Activated T-cell treated with anti-CD3 and anti-CD28 coated beads for 4 hours (primary cell): ENCODE data around the gene IKBKG.
"Not testable (repeated sequence)": the region's sequence is repeated elsewhere in the genome, so short reads cannot be mapped to it uniquely, and the experiment has no call there.

Experiments used
- DNase-seq: peaks from one replicate; pipeline ENCODE4 v3.0.0-alpha.2; 2020

Gene IKBKG

DNA sequence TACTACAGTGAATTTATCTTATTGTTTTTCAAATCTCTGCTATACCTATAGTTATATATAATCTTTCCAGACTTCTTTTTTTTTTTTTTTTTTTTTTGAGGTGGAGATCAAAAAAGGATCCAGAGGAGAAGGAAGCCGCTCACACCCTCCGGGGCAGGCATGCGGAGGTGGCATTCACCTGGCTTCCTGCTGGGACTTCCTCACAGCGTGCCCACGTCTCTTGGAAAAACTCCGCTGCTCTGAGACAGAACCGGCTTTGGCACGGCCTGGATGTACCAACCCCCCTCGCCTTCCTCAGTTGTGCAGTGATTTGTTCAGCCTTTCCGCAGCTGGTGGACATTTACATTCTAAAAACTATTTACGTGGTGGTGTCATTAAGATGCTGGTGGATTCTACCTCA is 60.6 kb downstream of the IKBKG start:
- DNase-seq, result not testable (repeated sequence)

DNA sequence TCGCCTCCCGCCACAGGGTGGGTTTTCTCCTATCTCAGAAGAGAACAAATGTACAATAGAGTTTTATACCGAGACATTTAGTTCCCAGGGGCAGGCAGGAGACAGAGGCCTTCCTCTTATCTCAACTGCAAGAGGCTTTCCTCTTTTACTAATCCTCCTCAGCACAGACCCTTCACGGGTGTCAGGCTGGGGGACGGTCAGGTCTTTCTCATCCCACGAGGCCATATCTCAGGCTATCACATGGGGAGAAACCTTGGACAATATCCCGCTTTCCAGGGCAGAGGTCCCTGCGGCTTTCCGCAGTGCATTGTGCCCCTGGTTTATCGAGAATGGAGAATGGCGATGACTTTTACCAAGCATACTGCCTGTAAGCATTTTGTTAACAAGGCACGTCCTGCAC is 61.4 kb downstream of the IKBKG start:
- DNase-seq, result not testable (repeated sequence)

DNA sequence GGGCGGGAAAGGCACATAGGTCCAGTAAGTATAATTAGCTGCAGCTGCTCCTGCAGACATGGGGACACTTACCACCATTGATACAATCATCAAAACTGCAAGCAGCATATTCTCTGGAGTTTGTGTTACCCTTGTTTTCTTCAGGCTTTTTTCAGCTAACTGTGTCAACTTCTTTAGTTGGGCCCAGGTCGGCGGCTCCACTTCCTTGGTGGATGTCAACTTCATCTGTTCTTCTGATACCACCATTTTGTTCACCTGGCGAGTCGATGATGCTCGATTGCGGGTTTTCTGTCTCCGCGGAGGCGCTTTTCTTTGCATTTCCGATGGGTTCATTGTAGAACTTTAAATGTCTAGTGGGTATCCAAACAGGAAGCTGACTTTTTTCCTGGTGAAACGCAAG is 63.7 kb downstream of the IKBKG start:
- DNase-seq, result not testable (repeated sequence)

DNA sequence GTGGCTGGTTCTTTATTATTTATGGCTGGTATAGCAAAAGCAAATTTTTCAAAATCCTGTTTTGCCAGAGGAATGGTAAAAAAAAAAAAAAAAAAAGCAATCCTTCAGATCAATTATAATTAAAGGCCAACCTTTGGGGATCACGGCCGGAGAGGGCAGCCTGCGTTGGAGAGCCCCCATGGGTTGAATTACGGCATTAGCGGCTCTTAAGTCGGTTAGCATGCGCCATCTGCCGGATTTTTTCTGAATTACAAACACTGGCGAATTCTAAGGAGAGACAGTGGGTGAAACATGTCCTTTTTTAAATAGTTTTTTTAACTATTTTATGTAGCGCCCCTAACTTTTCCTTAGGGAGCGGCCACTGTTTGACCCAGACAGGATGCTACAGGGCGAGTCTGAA is 66.2 kb downstream of the IKBKG start:
- DNase-seq, result not testable (repeated sequence)
